ENCODE measurements around the gene VAPB.
"Not testable (repeated sequence)": the region's sequence is repeated elsewhere in the genome, so short reads cannot be mapped to it uniquely, and the experiment has no call there.

VAPB gene

GRCh38 chr20:58361481-58362205 is 27.4 kb upstream of the VAPB start:
- Histone ChIP-seq H3K4me1 (ENCODE audit: control insufficient read depth, insufficient read depth, low read length) (no peaks in the 10 kb centered on the region; the same call in 1 of the 2 replicates), H3K27me3 (ENCODE audit: control insufficient read depth, insufficient read depth, low read length) (no peaks in the 10 kb centered on the region), H3K9me3 (ENCODE audit: control insufficient read depth, insufficient read depth, low read depth, low read length) (no peaks in the 10 kb centered on the region), H3K36me3 (ENCODE audit: control insufficient read depth, insufficient read depth, low read length) (peaks cover 16% of the 10 kb centered on the region), H3K9ac (ENCODE audit: low read length) (no peak overlapping the region), H3K27ac (ENCODE audit: low read depth, low read length) (no peak overlapping the region), H3K4me3 (ENCODE audit: low read depth, low read length) (no peak overlapping the region)

DNA sequence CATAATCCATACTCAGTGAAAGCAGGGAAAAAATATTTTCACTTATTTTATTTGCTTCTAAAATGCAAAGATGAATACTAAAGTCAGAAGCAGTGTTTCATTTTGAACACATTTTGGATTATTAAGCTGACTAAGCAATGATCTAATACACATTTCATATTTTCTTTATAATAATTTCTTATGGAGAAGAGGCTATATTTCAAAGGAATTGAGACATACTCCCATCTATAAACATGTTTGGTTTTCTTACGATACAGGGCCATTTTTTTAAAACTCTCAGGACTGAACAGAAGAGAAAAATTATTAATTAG is 26.9 kb upstream of the VAPB start:
- Histone ChIP-seq H3K36me3 (ENCODE audit: control insufficient read depth, insufficient read depth, low read length) (peaks cover 16% of the 10 kb centered on the region), H3K27ac (ENCODE audit: low read depth, low read length) (no peak overlapping the region), H3K27me3 (ENCODE audit: control insufficient read depth, insufficient read depth, low read length) (no peaks in the 10 kb centered on the region), H3K4me1 (ENCODE audit: control insufficient read depth, insufficient read depth, low read length) (no peaks in the 10 kb centered on the region; the same call in 1 of the 2 replicates), H3K4me3 (ENCODE audit: low read depth, low read length) (no peak overlapping the region), H3K9me3 (ENCODE audit: control insufficient read depth, insufficient read depth, low read depth, low read length) (no peaks in the 10 kb centered on the region), H3K9ac (ENCODE audit: low read length) (no peak overlapping the region)

DNA sequence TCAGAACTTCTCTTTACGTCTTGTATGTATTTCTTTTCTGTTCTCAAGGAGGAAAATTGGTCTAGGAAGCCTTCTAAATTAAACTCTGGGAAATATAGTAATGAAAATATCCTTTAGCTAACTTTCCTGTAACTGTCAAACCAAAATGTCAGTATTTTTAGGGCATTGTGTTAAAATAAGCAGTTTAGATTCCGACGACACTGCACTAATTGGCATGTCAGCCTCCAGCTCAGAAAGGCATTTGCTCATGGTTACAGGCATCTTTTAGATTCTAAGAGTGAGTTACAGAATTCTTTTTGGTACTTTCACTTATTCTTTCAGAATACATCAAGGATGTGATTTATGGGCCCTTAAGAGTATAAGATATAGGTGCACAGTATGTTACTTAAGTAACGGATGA is 26.1 kb upstream of the VAPB start:
- peaks cover 16% of the 10 kb centered on the region for H3K36me3 ChIP-seq (ENCODE audit: control insufficient read depth, insufficient read depth, low read length)
- no peak overlapping the region for H3K9ac ChIP-seq (ENCODE audit: low read length)
- no peaks in the 10 kb centered on the region; the same call in 1 of the 2 replicates for H3K4me1 ChIP-seq (ENCODE audit: control insufficient read depth, insufficient read depth, low read length)
- H3K27ac ChIP-seq (ENCODE audit: low read depth, low read length), result no peak overlapping the region
- no peak overlapping the region for H3K4me3 ChIP-seq (ENCODE audit: low read depth, low read length)
- no peaks in the 10 kb centered on the region for H3K9me3 ChIP-seq (ENCODE audit: control insufficient read depth, insufficient read depth, low read depth, low read length)
- no peaks in the 10 kb centered on the region for H3K27me3 ChIP-seq (ENCODE audit: control insufficient read depth, insufficient read depth, low read length)

DNA sequence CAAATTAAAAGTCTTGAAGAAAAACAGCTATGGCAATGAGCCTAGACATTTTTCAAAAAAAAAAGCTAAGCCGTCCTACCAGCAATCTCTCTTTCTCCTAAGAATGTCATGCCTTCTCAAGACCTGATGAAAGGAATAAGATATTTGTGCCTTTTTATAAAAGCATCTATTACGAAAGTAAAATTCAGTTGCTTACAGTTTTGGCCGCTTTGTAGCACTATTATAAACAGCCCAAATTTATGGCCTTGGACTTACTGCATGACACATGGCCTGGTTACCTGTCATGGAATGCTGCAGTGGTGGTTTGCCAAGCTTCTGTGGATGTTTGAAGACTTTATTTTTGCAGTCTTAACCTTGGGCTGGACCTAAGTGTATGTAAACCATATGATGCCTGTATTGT is 22.2 kb upstream of the VAPB start:
- Histone ChIP-seq H3K27ac (ENCODE audit: low read depth, low read length) (no peak overlapping the region), H3K27me3 (ENCODE audit: control insufficient read depth, insufficient read depth, low read length) (no peaks in the 10 kb centered on the region), H3K9ac (ENCODE audit: low read length) (no peak overlapping the region), H3K36me3 (ENCODE audit: control insufficient read depth, insufficient read depth, low read length) (peaks cover 5% of the 10 kb centered on the region; the same call in 1 of the 2 replicates), H3K4me1 (ENCODE audit: control insufficient read depth, insufficient read depth, low read length) (no peaks in the 10 kb centered on the region; the same call in 1 of the 2 replicates), H3K4me3 (ENCODE audit: low read depth, low read length) (no peak overlapping the region), H3K9me3 (ENCODE audit: control insufficient read depth, insufficient read depth, low read depth, low read length) (no peaks in the 10 kb centered on the region)

GRCh38 chr20:58372806-58373205 is 16.2 kb upstream of the VAPB start:
- H3K27me3 ChIP-seq (ENCODE audit: control insufficient read depth, insufficient read depth, low read length), result no peaks in the 10 kb centered on the region
- no peaks in the 10 kb centered on the region for H3K9me3 ChIP-seq (ENCODE audit: control insufficient read depth, insufficient read depth, low read depth, low read length)
- no peak overlapping the region for H3K4me3 ChIP-seq (ENCODE audit: low read depth, low read length)
- H3K27ac ChIP-seq (ENCODE audit: low read depth, low read length), result no peak overlapping the region
- H3K36me3 ChIP-seq (ENCODE audit: control insufficient read depth, insufficient read depth, low read length), result no peaks in the 10 kb centered on the region
- H3K9ac ChIP-seq (ENCODE audit: low read length), result no peak overlapping the region
- peaks cover 36% of the 10 kb centered on the region for H3K4me1 ChIP-seq (ENCODE audit: control insufficient read depth, insufficient read depth, low read length)

- not testable (repeated sequence) for H3K9ac ChIP-seq (ENCODE audit: low read length)
Measured at GRCh38 chr20:58373296-58373695, 15.7 kb upstream of the VAPB start.

GRCh38 chr20:58374027-58374850 is 14.8 kb upstream of the VAPB start:
- peak overlapping the region; percentile 28 for H3K9ac ChIP-seq (ENCODE audit: low read length)
- peak overlapping the region; percentile 42; the same call in 1 of the 2 replicates for H3K27ac ChIP-seq (ENCODE audit: low read depth, low read length)
- H3K4me1 ChIP-seq (ENCODE audit: control insufficient read depth, insufficient read depth, low read length), result peaks cover 36% of the 10 kb centered on the region
- H3K36me3 ChIP-seq (ENCODE audit: control insufficient read depth, insufficient read depth, low read length), result no peaks in the 10 kb centered on the region
- H3K27me3 ChIP-seq (ENCODE audit: control insufficient read depth, insufficient read depth, low read length), result no peaks in the 10 kb centered on the region
- peak overlapping the region; percentile 40 for H3K4me3 ChIP-seq (ENCODE audit: low read depth, low read length)
- H3K9me3 ChIP-seq (ENCODE audit: control insufficient read depth, insufficient read depth, low read depth, low read length), result no peaks in the 10 kb centered on the region

More at GRCh38 chr20:58373296-58373695, 15.7 kb upstream of the VAPB start:
- H3K27ac ChIP-seq (ENCODE audit: low read depth, low read length); H3K9me3 ChIP-seq (ENCODE audit: control insufficient read depth, insufficient read depth, low read depth, low read length); H3K4me3 ChIP-seq (ENCODE audit: low read depth, low read length); H3K36me3 ChIP-seq (ENCODE audit: control insufficient read depth, insufficient read depth, low read length); H3K27me3 ChIP-seq (ENCODE audit: control insufficient read depth, insufficient read depth, low read length): not testable (repeated sequence)
- H3K4me1 ChIP-seq (ENCODE audit: control insufficient read depth, insufficient read depth, low read length), result peaks cover 36% of the 10 kb centered on the region

DNA sequence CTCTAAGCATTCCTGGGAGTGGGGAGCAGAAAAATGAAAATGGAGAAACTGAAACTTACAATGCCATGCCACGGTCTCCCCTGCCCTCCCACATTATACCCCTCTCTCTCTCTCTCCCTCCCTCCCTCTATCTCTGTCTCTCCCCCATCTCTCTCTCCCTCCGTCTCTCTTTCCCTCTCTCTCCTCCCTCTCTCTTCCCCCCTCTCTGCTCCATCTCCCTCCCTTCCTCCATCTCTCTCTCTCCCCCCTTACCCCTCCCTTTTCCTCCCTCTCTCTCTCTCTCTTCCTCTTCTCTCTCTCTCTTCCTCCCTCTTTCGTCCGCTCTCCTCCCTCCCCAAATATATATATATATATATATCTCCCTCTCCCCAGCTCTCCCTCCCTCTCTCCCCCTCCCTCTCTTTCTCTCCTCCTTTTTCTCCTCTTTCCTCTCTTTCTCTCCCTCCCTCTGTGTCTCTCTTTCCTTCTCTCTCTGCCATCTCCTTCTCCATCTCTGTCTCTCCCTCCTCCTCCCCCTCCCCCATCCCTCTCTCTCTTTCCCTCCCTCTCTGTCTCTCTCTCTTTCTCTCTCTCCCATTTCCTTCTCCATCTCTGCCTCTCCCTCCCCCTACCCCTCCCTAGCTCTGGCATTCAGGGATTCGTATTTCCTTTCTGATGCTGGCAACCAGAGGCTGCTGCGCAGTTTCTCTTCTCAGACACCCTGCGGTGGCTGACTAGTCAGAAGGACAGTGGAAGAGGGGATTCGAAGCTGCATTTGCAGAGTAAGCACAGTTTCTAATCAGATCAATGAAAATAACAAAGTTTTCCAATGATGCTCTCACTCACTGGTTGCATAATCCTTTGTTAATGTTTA is 13.9 kb upstream of the VAPB start:
- H3K4me3 ChIP-seq (ENCODE audit: low read depth, low read length), result peak overlapping the region; percentile 40
- H3K27me3 ChIP-seq (ENCODE audit: control insufficient read depth, insufficient read depth, low read length), result no peaks in the 10 kb centered on the region
- peak overlapping the region; percentile 28 for H3K9ac ChIP-seq (ENCODE audit: low read length)
- no peaks in the 10 kb centered on the region for H3K9me3 ChIP-seq (ENCODE audit: control insufficient read depth, insufficient read depth, low read depth, low read length)
- no peaks in the 10 kb centered on the region for H3K36me3 ChIP-seq (ENCODE audit: control insufficient read depth, insufficient read depth, low read length)
- peak overlapping the region; percentile 42; the same call in 1 of the 2 replicates for H3K27ac ChIP-seq (ENCODE audit: low read depth, low read length)
- peaks cover 36% of the 10 kb centered on the region for H3K4me1 ChIP-seq (ENCODE audit: control insufficient read depth, insufficient read depth, low read length)

DNA sequence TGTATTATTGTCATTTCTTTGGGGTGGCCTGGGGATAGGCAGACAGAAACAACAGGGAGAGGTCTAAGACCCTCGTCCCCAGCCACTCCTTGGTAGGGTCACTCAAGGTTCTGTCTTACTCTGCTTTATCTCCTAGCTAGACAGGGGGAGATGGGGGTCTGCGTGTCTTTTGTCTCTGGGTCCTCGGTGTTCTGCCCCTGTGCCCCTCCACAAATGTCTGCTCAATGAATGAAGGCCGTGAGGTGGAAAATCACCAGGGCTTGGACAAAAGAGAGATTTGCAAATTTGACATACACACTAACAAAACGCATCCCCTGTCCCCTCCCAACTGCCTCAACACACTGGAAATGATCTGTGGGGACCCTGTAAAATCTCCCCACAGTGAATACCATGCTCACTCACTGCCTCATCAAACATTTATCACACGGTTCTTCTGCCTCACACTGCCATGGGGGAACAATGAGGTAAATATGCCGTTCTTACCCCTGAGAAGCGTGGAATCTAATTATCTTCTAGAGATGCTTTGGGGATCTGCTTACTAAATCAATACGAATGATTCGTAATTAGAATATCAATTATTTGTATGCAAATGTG is 13.2 kb upstream of the VAPB start:
- Histone ChIP-seq H3K4me3 (ENCODE audit: low read depth, low read length) (peak overlapping the region; percentile 40), H3K27ac (ENCODE audit: low read depth, low read length) (no peak overlapping the region)

GRCh38 chr20:58377017-58377416 is 12.0 kb upstream of the VAPB start:
- H3K36me3 ChIP-seq (ENCODE audit: control insufficient read depth, insufficient read depth, low read length), result no peaks in the 10 kb centered on the region
- H3K4me3 ChIP-seq (ENCODE audit: low read depth, low read length), result no peak overlapping the region
- H3K27me3 ChIP-seq (ENCODE audit: control insufficient read depth, insufficient read depth, low read length), result no peaks in the 10 kb centered on the region
- H3K9ac ChIP-seq (ENCODE audit: low read length), result no peak overlapping the region
- peaks cover 12% of the 10 kb centered on the region for H3K9me3 ChIP-seq (ENCODE audit: control insufficient read depth, insufficient read depth, low read depth, low read length)
- H3K27ac ChIP-seq (ENCODE audit: low read depth, low read length), result no peak overlapping the region
- H3K4me1 ChIP-seq (ENCODE audit: control insufficient read depth, insufficient read depth, low read length), result peaks cover 36% of the 10 kb centered on the region

More for the DNA sequence above, 13.2 kb upstream of the VAPB start:
- Histone ChIP-seq H3K4me1 (ENCODE audit: control insufficient read depth, insufficient read depth, low read length) (peaks cover 36% of the 10 kb centered on the region), H3K9ac (ENCODE audit: low read length) (no peak overlapping the region), H3K9me3 (ENCODE audit: control insufficient read depth, insufficient read depth, low read depth, low read length) (peaks cover under 1% of the 10 kb centered on the region), H3K36me3 (ENCODE audit: control insufficient read depth, insufficient read depth, low read length) (no peaks in the 10 kb centered on the region), H3K27me3 (ENCODE audit: control insufficient read depth, insufficient read depth, low read length) (no peaks in the 10 kb centered on the region)
